Measurements from ENCODE around the gene IFITM5.
"Not testable (repeated sequence)": the region's sequence is repeated elsewhere in the genome, so short reads cannot be mapped to it uniquely, and the experiment has no call there.

The IFITM5 gene

DNA sequence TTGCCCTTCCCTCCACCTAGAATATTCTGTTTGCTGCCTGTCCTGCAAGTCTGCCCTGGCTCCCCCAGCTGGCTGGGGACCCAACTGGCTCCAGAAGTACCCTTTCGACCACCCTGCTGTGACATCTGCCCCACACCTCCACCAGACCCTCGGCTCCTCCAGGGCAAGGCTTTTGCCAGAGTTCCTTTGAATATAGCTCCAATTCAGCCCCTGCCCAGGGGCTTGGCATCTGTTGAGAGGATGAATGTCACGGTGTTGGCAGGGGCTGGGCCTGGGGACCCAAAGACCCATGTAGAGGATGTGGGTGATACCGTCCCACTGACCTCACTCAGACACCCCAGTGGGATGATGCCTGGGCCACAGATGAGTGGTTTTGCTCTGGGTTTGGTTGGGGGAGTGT lies 17.2 kb downstream of the IFITM5 start:
- DNase-seq = no peak

DNA sequence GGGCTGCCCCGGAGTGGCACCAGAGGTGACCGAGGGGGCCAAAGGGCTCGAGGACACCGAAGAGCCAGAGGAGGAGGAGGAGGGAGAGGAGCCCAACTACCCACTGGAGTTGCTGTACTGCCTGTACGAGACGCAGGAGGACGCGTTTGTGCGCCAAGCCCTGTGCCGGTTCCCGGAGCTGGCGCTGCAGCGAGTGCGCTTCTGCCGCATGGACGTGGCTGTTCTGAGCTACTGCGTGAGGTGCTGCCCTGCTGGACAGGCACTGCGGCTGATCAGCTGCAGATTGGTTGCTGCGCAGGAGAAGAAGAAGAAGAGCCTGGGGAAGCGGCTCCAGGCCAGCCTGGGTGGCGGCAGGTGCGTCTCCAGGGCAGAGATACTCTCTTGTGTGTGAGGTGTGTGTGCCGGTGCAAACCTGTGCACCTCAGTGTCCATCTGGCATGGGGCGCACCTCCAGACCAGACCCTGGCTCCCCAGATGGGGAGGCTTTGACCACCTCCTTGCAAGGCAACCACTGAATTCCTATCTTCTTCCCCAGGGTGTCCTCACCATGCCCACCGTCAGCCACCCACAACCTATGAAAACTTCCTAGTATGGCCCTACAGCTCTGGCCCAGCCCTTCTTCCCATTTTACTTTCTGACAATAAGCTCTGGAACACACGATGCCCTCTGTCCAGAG lies 17.7 kb downstream of the IFITM5 start:
- DNase-seq = no peak

- no peak for DNase-seq
These were observed 18.4 kb downstream of the IFITM5 start for GRCh38 chr11:280706-281485.

GRCh38 chr11:279966-280705 lies 19.2 kb downstream of the IFITM5 start:
- no peak for DNase-seq

DNA sequence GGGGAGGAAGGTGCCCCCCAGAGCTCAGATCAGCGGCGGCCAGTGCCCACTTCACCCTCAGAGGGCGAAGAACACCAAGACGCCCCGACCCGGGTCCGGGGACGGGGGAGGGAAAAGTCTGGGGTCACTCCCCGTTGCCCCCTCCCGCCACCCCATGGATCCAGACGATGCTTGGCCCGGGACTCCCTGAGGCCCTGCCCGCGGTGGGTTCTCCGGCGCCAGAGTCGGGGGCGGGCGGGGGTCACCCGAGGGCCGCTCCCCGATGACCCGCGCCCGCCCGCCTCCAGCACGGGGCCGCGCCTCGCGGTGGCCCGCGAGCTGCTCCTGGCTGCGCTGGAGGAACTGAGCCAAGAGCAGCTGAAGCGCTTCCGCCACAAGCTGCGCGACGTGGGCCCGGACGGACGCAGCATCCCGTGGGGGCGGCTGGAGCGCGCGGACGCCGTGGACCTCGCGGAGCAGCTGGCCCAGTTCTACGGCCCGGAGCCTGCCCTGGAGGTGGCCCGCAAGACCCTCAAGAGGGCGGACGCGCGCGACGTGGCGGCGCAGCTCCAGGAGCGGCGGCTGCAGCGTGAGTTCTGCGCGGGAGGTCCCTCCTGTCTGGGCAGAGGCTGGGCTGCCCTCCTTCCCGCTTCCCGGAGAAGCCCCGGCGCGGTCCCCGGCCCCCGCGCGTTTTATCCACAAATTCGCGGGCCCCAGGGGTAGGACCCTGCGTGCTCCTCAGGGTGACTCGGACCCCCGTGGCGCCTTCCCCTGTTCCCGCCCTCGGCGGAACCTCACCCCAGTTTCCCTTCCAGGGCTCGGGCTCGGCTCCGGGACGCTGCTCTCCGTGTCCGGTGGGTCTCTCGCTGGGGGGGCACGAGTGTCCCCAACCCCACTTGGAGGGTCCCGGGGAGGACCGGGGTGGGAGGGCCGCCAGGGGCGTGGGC lies 20.0 kb downstream of the IFITM5 start:
- DNase-seq = no peak

- no peak for DNase-seq
These were observed 21.1 kb downstream of the IFITM5 start, which contains the start of gene NLRP6 for GRCh38 chr11:278001-278951. Gene NLRP6, plus strand, starts transcription at chr11:278407. Its CDS starts 163 bp downstream, at chr11:278570.

- DNase-seq = no peak
These were observed 23.1 kb downstream of the IFITM5 start for GRCh38 chr11:276219-276618.

DNA sequence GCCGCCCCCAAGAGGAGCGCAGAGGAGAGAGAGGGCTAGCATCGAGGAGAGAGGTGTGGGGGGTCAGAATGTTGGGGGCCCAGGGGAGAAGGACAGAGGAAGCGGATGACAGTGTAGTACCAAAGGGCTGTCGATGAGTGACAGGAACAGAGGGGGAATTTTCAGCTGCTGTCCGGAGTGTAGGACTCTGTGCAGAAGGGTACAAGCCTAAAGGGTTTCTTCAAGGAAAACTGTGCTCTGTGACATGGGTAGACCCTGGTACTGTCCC lies 26.5 kb downstream of the IFITM5 start:
- DNase-seq = no peak

DNA sequence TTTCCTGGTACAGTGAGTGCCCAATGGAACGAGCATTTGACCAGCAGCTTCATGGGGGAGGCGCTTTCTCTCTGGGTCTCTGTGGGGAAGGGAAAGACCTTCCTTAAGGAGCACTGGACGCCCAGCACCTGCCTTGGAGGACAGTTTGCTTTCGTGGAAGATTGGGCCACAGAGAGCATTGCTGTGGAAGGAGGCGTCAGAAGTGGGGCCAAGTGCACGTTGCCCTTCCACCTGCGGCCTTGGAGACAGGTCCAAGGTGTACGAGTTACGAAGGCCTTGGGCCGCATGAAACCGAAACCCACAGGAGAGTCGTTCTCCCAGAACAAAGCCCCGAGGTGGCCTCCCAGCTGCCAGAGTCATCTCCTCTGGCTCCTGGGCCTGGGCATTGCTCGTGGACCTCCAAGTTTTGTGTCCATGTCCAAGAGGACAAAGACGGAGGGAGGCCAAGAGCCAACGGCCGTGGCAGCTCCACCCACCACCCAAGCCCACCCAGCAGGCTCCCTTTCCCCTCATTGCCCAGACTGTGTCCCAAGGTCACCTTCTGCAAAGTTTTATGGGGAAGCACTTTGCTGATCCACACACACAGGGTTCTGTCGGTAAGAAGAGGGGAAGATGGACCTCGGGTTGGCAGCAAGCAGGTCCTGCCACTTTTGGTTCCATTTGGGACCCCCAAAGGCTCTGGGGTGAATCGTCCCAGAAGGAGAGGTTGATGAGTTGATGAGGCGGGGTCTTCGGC lies 27.0 kb downstream of the IFITM5 start:
- no peak for DNase-seq

DNA sequence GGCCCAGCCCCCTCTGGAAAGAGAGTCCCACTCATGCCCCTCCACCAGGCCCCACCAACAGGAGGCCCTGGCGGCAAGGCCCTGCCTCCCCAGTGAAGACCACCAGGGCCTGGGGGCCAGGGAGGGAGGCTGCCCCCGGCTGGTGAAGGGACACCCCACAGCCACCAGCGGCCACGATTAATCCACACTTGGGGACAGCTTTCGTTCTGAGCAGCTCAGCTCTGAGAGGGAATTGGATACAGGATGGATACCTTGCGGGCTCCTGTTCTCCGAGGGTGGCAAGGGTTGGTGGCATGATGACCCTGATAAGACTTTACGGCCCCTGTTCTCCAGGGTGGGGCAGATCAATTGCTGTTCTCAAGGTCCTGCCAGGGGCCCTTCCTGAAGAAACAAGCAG lies 28.0 kb downstream of the IFITM5 start:
- no peak for DNase-seq

- DNase-seq = no peak
These were observed 28.6 kb downstream of the IFITM5 start for GRCh38 chr11:270451-271318.

DNA sequence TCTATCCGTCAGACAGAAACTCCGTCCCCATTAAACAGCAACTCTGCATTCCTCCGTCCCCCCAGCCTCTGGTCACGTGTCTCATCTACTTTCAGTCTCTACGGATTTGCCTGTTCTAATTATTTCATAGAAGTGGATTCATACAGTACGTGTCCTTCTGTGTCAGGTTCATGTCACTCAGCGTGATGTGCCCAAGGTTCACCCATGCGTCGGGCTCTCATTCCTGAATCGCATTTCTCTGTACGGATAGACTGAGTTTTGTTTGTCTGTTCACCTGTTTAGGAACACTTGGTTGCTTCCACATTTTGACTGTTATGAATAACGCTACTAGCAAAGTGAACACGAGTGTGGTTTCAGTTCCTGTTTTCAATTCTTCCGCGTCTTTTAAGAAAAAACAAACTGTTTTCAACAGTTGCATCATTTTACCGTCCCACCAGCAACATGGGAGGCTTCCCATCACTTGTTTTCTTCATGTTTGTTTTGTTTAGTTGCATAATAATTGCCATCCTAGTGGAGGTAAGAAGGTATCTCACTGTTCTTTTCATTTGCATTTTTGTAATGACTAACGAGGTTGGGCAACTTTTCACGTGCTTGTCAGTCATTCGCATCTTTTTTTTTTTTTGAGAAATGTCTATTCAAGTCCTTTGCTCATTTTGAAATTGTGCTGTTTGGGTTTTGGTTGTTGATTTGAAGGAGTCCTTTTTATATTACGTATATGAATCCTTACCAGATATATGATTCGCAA lies 30.0 kb downstream of the IFITM5 start:
- no peak for DNase-seq

- not testable (repeated sequence) for DNase-seq
These were observed 30.6 kb downstream of the IFITM5 start for GRCh38 chr11:268716-269145.

- no peak for DNase-seq
These were observed 31.8 kb downstream of the IFITM5 start for GRCh38 chr11:267491-267994.

DNA sequence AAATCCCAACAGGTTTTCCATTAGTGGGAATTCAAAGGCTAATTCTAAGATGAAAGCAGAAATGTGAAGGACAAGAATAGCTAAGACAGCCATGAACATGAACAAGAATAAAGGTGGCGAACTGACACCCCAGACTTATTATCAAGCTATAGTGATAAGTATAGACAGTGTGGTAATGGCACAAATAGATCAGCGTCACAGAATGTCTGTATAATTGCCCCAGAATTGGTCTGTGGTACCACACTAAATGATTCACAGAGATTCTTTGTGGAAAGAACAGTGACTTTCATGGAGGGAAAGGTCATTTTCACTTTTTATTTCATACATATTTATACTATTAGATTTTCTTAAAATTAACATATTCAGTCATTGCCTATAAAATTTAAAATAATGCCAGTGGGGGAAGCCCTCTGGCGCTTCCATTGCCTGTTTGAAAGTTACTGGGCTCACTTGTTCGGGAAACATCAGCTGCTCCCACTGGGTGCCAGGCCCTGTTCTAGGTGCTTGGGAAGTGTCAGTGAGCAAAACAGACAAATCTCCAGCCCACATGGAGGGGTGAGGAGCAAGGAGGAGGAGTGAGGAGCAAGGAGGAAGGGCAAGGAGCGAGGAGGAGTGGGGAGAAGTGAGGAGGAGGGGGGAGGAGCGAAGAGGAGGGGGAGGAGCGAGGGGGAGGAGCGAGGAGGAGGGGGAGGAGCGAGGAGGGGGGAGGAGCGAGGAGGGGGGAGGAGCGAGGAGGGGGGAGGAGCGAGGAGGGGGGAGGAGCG lies 32.5 kb downstream of the IFITM5 start:
- DNase-seq = no peak

DNA sequence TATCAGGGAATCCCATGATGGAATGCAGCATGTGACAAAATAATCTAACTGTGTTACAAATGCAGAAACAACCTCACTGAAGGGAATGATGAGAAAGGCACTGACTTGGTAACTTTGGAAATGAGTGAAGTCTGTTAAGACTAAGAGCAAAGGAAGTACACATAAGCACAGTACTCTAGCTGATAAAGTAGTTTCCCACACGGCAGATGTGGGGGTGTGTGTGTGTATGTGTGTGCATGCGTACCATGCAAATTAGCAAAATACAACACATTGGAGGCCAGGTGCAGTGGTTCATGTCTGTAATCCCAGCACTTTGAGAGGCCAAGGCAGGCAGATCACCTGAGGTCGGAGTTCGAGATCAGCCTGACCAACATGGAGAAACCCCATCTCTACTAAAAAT lies 37.7 kb downstream of the IFITM5 start:
- DNase-seq = no peak

DNA sequence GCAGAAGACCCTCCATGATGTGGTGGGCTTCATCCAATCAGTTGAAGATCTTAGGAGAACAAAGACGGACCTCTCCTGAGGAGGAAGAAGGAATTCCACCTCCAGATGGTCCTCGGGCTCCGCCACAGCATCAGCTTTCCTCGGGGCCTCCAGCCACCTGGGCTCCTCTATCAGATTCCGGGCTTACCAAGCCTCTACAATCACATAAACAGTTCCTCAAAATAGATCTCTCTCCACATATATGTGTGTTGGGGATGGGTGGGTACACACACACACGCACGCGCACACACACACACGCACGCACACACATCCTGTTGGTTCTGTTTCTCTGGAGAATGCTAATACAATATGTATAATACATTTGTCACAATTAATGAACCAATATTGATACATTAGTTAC lies 39.9 kb downstream of the IFITM5 start:
- DNase-seq = no peak

Measured in NCI-H1417 treated with DMSO at 0.1 percent for 48 hours (cell line).